Activated T-cell treated with anti-CD3 and anti-CD28 coated beads for 1 hour (primary cell): Measurements from ENCODE around the gene SERPINA12.
"Not testable (repeated sequence)": the region's sequence is repeated elsewhere in the genome, so short reads cannot be mapped to it uniquely, and the experiment has no call there.

Experiments
- DNase-seq: peaks from one replicate; pipeline ENCODE4 v3.0.0-alpha.2; 2020; ENCODE audit warnings: low read depth

Gene SERPINA12

DNA sequence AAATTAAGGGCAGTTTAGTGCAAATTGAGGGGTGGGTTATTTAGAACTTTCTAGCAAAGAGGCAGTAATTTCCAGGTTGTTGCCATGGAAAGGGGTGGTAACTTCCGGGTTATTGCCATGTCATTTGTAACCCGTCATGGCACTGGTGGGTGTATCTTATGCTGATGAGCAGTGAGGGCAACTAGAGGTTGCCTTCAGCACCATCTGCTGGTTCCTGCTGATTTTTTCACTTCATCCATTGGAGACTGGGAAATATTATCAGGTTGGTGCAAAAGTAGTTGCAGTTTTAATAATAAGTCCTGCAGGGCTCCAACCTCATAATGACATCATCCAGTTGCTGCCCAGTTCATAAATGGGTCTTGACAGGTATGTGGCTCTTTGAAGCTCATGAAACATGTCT is 27.6 kb upstream of the SERPINA12 start:
- no peak for DNase-seq

DNA sequence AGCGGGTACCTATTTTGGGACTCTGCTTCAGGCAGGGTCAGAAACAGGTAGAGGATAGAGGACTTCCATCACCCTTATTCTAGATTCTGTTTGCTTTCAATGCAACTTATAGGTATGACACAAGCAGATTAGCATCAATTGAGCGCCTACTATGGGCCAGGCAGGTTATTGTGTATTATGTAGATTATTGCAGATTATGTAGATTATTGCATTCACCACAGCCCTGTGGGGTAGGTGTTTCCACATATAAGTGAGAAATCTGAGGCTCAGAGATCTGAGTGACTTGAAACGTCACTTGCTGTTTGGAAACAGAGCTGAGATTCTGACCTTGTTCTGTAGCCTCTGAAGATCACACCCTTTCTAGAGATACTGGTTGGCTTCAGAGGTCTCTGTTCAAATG is 26.2 kb upstream of the SERPINA12 start:
- no peak for DNase-seq

DNA sequence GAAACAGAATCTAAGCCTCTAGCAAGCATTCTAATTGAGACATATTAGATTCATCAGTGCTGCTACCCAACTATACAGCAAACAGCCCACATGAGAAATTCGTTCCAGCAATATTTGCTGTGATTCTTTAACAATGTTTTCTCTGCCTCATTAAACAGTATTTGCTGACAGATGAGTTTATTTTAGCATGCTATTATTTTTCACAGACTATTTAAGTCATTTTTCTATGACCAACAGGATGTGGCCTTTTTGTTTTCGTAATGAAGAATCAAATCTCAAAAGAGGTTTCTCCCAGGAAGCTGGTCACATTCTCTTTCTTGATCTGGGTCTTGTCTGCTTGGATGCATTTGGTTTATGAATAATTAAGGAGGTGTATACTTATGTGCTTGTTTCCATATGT is 23.2 kb upstream of the SERPINA12 start:
- DNase-seq = no peak

DNA sequence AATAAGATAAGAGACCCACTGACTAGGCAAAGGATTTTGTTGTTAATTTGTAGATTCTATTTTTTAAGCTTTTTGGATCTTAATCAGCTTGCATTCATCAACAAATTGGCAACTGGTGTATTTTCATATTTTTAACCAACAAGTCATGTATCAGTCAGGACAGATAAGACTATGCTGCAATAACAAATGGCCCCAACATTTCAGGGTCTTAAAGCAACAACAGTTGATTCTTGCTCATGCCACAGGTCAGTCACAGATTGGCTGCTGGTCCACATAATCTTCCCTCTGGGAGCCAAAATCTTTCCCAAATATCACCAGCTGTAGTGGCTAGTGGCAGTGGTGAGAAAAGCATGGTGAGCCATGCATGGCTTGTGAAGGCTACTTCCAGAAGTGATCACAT is 21.9 kb upstream of the SERPINA12 start:
- no peak for DNase-seq

DNA sequence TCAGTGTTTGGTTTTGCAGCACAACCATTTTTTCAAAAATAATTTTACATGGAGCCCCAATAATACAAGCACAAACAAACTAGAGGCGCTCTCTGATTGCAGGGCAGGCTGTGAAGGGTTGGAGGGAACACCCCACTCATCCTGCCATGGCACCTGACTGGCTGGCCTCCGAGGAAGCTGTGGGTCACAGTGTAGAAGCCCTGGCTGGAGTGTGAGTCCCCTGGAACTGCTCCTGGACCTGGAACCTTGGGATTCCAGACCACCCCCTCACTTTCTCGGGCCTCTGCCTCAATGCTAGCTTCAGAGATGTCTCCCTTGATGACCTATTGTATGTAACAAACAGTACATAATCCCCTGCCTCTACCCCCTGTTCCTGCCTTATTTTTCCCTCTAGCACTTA is 14.8 kb upstream of the SERPINA12 start:
- DNase-seq = no peak

DNA sequence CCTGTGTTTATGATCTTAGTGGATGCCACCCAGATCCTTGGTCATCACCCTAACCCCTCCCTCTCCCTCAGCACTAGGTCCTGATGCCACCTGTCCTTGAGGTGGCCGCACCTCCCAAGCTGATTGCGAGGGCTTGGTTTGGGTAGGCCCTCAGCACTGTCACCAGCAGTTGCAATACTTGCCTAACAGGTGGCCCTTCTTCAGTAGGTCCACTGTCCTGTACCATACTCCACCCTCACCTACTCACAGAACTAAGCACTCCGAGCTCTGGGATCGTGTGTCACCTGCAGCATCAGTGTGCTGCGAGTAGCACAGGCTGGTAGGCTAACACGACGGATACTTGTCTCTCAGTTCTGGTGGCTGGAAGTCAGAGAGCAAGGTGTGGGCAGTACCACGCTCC is 14.0 kb upstream of the SERPINA12 start:
- DNase-seq = no peak

DNA sequence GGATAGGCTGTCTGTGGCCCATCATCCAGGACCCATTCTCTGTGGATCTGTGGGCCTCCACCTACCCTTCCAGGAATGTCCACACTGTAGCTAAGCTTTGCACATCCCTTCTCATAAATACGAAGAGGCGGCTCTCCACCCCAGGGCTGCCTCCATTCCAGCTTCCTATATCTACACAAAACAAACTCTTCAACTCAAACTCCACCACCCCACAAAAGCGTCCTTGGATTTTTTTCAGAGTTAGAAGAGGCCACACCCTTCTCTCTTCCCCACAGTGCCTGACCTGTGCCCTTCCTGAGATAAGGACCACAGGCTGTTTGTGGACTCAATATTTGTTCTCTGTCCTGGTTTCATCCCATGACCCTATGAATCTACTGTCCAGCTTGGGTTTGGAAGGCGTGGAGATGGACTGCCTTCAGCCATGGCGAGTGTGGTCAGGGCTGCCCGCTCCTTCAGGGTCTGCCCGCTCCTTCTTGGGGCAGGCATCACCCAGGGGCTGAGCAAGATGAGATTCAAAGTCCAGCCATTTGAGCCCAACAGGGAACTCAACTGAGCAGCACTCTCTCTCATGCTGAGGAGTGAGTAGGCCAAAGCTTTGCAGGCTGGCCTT is 13.0 kb upstream of the SERPINA12 start:
- no peak for DNase-seq

DNA sequence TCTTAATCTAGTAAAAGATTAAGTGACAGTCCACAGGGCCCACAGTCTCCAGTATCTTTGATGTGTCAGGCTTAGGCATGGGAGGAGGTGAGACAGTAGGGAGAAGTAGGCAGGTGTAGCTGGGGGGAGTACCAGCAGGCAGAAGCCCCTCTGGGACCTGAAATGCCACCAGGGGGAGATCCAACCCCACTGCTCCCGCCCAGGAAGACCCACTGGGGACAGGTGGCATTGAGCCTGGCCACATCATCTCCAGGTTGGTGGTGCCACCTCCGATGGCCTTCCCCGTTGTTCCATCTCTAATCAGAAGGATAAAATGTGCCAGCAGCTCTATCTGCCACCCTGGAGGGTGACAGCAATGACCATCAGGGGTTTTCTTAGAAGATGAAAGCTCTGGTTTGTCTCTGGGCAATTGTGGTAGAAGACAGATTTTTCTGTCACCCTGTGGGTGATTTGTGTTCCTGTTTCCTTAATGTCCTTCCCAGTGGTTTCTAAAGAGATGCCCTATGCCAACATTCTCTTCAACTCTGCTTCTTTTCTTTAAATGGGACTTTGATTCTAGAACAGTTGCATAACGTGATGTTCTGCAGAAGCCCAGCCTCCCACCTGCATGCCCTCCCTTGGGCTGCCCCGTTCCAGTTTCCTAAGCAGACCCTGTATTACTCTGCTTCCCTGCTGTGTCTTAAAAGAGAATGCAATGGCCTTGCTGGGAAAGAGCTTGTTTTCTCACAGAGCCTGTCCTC is 12.3 kb upstream of the SERPINA12 start:
- no peak for DNase-seq

DNA sequence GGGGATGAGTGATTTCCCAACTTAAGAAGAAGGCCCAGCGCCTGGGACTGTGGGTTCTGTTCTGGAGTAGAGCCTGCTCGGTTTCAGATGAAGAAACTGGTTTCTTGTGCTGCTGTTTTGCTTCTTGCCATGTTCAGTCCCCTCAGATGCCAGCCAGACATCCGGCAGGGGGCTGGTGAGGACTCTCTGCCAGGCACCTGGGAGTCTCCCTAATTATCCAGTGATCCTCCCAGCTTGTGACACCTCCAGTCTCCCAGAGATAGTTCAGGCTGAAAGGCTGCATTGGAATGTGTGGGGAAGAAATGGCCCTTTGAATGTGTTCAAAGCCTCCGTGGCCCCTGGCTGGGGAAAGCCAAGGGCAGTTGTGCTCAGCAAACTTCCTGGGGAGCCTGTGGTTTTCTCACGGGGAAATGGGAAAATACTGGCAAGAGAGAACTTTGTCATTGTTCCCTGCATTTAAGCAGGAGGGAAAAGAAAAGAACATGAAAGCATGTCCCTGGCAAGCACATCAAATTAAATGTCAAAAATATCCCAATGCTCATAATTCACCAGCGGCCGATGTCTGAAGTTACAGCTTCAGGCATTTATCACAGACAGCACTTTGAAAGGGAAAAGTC is 8.5 kb upstream of the SERPINA12 start:
- DNase-seq = no peak

DNA sequence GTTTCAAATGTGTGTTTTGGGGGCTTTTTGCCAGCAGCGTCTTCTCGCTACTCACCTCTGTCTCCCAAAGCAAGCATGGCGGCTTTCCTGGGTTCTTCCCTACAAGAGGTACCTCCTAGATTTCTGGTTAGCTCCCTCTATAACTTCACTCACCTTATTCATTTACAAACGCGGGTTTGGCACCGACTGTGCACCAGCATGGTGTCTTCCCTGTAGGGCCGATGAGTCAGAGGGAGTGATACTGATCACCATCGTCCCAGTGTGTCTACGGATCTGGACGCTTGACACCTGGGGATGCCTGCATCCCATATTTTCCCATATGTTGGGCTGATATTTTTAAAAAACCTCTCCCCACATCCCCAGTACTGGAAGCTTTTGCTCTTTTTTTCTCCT is 8.0 kb upstream of the SERPINA12 start:
- DNase-seq = no peak

DNA sequence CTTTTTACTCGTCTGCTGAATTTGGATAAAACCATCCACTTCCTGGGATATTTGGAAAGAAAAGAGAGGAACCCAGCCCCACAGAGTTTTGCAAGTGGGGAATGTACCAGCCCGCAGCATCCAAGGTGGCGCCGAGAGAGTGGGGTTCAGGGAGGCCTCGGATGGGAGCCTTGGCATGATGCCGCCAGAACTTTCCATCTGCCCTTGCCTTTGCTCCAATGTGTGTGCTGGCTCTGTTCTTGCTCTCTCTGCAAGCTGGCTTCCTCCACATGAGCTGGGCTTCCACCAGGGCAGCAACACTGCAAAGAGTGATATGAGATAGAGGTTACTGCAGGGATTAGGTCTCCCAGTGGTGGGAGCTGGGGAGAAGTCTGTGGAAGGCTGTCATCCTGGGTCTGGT is 6.6 kb upstream of the SERPINA12 start:
- DNase-seq = no peak

DNA sequence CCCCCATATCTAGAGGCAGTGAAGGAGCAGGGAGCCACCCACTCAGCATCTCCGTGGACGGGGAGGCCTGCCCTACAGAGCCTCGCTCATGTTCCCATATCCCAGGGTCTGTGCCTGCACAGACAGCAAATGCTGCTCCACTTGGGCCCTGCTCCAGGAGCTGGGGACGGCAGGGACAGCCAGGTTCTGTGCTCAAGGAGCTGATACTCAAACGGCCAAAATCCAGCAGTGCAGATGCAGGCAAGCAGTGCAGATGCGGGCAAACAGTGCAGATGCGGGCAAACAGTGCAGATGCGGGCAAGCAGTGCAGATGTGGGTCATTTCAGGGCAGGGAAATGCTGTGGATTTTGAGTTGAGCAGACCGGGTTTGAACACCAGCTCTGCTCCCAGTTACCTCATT is 6.2 kb upstream of the SERPINA12 start:
- DNase-seq = no peak

DNA sequence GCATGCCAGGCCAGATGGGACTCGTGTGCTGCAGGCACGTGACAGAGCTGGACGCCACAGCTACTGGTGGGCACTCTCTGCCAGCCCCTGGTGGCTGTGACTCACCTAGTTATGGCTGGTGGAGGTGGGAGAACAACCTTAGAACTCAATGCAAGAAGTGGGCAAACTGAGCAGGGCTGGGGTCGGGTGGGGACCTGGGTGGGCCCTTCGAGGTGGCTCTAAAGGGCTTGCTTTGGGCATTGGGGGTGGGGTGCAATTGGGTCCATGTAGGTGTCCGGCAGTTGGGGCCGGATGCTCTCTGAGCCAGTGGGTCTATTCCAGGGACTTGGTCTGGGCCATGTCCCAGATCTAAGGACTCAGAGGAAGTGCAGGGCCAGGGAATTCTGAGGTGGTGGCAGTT is 5.1 kb upstream of the SERPINA12 start:
- no peak for DNase-seq

DNA sequence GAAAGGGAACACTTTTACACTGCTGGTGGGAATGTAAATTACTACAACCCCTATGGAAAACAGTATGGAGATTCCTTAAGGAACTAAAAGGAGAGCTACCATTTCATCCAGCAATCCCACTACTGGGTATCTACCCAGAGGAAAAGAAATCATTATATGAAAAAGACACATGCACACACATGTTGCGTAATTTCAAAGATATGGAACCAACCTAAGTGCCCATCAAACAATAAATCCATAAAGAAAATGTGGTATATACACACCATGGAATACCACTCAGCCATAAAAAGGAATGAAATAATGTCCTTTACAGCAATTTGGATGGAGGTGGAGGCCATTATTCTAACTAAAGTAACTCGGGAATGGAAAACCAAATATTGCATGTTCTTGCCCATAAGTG is 1.2 kb upstream of the SERPINA12 start:
- not testable (repeated sequence) for DNase-seq

DNA sequence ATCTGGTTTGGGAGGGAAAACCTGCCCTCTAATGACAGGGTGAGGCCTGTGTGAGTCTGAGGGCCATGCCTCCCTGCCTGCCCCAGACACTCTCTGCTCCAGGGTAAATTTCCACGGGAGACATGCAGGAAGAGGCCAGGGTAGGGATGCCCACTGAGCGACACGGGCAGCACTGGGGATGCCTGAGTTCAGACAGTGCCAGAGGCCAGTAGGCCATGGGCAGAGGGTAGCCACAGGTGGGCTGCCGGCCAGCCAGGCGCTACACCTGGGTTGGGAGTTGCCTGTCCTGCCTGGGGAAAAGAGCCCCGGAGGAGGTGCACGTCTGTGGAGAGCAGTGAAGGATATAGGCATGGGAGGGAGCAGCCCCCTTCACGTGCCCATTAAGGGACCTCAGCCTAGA is 3.6 kb downstream of the SERPINA12 start:
- DNase-seq = no peak

DNA sequence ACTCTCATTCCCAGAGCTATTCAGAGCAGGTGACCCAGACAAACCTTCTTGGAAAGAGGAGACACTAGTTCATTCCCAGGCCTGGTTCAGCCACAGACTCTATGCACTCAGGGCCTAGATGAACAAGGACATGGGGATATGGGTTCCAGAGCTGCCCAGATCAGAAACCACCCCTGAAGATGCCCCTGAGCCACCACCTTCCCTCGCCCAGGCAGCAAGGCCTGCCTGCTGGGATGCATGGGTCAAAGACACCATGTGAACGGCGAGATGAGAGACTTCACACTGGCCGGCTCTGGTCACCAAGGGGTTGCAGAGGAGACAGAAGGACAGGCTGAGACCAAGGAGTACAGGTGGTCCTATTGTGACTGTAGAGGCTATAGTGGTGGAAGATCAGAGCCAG is 4.1 kb downstream of the SERPINA12 start:
- no peak for DNase-seq

DNA sequence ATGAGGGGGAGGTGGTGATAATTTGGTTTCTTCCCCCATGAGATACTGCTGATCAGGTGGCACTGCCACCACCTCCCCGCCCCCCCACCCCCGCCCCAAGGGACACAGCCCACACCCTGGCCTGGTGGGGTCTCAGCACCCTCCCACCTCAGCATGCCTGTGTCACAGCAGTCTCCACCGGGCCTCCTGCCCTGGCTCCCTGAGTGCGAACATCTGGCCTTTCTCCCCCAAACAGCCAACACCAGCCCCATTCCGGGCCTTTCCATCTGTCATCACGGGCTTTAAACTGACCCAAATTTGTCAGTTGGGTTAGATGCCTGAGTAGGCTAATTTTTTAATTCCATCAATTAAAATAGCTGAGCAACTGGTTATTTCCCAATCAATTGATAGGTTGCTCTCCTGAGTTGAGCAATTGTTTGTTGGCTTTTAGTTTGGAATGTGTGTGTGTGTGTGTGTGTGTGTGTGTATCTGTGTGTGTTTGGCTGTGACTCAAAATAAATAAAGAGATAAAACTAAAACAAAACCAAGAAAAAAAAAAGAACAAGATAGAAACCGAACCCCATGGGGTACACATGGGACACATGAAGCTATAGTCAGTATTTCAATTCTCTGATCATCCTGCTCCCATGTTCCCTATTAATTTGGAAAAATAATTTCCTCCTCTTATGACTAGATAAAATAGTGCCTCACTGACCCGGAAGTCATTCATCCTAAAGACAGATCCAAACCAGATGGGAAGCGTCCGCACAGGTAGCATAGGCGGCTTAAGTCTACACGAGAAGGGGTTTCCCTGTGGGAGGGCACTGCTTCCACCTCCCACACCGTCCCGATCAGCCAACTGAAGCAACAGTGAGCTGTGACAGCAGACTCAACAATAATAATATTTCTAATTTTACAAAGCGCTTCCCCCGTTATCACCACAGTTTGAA is 7.4 kb downstream of the SERPINA12 start:
- DNase-seq = no peak

DNA sequence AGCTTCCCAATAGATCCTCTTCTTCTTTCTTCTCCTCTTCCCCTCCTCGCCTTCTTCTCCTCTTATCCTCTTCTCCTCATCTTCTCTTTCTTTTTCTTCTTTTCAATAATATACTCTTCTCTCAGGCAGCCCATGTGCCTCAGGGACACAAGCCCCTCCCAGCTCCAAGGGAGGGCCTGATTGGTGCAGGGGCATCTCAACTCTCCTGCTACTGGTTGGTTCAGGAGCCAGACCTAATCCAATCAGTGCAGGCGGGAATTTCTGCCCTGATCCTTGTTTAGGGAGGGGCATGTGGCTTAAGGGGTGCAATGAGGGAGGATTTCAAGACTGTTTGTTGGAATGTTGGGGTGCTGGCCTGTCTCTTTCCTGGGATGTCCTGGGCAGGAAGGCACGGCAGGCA is 9.0 kb downstream of the SERPINA12 start:
- DNase-seq = no peak

DNA sequence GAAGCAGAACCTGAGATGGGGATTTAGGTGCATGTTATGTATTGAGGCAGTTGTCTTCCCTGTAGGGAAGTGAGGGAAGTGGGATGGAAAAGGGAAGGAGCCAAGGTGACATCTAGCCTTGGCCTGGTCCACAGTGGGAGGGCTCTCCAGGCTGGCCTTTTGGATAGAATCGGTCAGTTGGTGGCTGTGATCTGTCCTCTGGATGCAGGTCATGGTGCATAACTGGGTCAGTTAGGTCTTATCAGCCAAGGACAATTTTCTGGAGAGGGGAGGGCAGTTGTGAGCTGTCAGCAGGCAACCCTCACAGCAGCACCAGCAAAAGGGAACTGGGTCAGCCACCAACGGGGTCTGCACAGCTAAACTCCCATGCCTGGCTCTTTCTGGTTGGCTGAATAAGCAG is 9.6 kb downstream of the SERPINA12 start:
- DNase-seq = no peak

DNA sequence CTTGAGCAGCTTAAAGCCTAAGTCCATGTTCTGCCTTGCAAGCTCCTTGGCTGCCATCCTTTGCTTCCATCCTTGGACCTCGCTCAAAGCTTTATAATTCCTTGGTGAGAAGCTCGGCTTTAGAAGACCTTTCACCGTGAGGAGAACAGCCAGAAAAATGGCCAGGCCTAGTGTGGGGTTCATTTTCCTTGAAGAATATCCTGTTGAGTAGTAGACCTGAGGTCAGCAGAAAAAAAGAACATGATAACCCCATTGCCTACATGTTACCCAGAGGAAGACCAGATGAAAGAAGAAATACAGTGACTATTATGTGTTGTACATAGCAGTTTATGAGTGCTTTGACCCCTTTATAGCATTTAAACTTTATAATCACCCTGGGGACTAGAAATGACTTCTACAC is 11.1 kb downstream of the SERPINA12 start:
- DNase-seq = no peak

DNA sequence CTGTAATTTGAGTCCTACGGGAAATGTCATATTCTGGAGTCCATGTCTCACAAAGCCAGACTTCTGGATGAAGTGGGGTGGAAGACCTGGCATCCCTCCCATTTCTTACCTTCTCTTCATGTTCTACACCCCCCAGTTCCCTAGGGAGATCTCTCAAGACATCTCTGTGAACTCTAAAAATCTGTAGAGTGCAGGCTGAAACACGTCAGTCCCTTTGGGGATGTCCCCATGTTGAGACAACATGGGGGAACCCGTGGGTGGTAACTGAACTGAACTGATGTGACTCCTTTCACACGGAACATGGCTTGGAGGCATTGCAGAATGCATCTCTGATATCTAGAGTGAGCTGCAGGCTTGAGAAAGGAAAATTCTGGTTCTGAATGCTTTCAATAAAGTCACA is 15.2 kb downstream of the SERPINA12 start:
- no peak for DNase-seq

DNA sequence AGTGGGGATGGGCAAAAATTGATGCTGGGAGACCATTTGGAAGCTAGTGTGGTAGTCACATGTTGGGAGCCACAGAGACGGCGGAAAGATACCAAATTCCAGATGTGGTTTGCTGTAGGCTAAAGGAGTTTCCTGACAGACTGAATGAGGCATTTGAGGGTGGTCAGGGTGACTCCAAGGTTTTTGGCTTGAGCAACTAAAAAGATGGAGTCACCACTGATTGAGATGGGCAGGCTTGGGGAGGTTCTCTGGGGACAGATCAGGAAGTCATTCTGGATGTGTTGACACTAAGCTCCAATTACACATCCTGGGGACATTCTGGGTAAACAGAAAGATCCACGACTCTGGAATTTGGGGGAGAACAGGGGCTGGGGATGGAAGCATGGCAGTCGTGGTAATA is 17.8 kb downstream of the SERPINA12 start:
- DNase-seq = no peak

DNA sequence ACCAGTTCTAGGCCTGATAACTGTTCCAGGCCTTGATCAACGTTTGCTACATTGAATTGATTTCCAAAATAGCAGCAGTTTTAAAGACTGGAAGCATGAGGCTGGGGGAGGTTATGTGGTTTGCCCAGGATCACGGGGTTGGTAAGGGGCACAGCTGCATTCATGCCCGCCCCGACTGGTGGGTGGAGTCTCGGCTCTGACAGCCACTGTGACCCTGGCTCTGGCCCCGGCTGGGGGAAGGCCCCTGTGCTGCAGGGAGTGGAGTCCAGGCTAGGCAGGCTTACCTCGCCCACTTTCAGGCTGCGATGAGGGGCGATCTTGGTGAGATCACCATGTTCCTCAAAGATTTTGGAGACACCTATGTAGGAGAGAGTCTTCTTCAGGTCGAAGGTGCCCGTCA is 19.9 kb downstream of the SERPINA12 start:
- DNase-seq = no peak
